H1 (cell line): ENCODE measurements around the gene ELFN1. TPM values are rescaled to one million over a fixed set of nuclear protein-coding genes. Genes with fewer than 3 reads are reported as not detected.

Experiments used
- CTCF ChIA-PET: fragments of 300-600 bp; sonication (Branson Sonifier 250); formaldehyde crosslinking; loops from one replicate; lab custom pipeline; 2021; ENCODE audit not compliant: partially characterized antibody; lab: Charles Lee
- POLR2A ChIA-PET: fragments of 300-600 bp; sonication (Branson Sonifier 250); formaldehyde crosslinking; loops from one replicate; lab custom pipeline; 2021; ENCODE audit warnings: inconsistent platforms; ENCODE audit not compliant: partially characterized antibody; lab: Charles Lee
- DNase-seq, 2 experiments: peaks; one replicate each; pipeline versions ENCODE4 v3.0.0 to v3.0.0-alpha.2; 2010 to 2022; ENCODE audit warnings: low spot score in 2 of 2, low read depth in 1 of 2, mixed read lengths in 1 of 2
- FAIRE-seq: peaks from 2 replicates; lab custom pipeline; 2011; peaks lifted over from hg19 to GRCh38; lab: Jason Lieb, UNC
- H2AFZ ChIP-seq: 2 replicates; pipeline ENCODE4 v1.8.1; 2012; ENCODE audit warnings: low read length, inconsistent platforms
- H2AK5ac ChIP-seq: 2 replicates; pipeline ENCODE4 v1.6.1; 2013; ENCODE audit warnings: low read depth, low read length
- H2BK120ac ChIP-seq: replicated peaks from 2 replicates; pipeline ENCODE3; 2013; ENCODE audit warnings: low read depth, low read length, inconsistent platforms
- H2BK12ac ChIP-seq: 2 replicates; pipeline ENCODE4 v1.6.1; 2013; ENCODE audit warnings: low read depth, low read length
- H2BK15ac ChIP-seq: 2 replicates; pipeline ENCODE4 v1.6.1; 2013; ENCODE audit warnings: low read length
- H2BK20ac ChIP-seq: 2 replicates; pipeline ENCODE4 v1.6.1; 2013; ENCODE audit warnings: low read length
- H2BK5ac ChIP-seq: 2 replicates; pipeline ENCODE4 v1.6.1; 2013; ENCODE audit warnings: low read depth, low read length
- H3K14ac ChIP-seq: 2 replicates; pipeline ENCODE4 v1.6.1; 2013; ENCODE audit warnings: inconsistent platforms; ENCODE audit not compliant: insufficient read length
- H3K18ac ChIP-seq: 2 replicates; pipeline ENCODE4 v1.6.1; 2013; ENCODE audit warnings: low read length; ENCODE audit errors: extremely low read depth
- H3K23ac ChIP-seq: 2 replicates; pipeline ENCODE4 v1.6.1; 2013; ENCODE audit warnings: inconsistent platforms; ENCODE audit not compliant: insufficient read length
- H3K23me2 ChIP-seq: 2 replicates; pipeline ENCODE4 v1.6.1; 2013; ENCODE audit warnings: low read depth, low read length
- H3K27ac ChIP-seq: 2 replicates; pipeline ENCODE4 v1.6.1; 2011; ENCODE audit warnings: low read depth, low read length, inconsistent platforms
- H3K27me3 ChIP-seq, 4 experiments: replicated peaks in 1 of 4; 1 replicate in 1 of 4; 2 replicates in 3 of 4; pipeline versions ENCODE4 v1.6.1 to v1.8.1; 2011 to 2013; ENCODE audit warnings: low read length in 3 of 4, mild to moderate bottlenecking in 3 of 4, inconsistent platforms in 2 of 4, mixed read lengths in 2 of 4, moderate library complexity in 1 of 4; ENCODE audit not compliant: control insufficient read depth in 3 of 4, insufficient read depth in 3 of 4; ENCODE audit errors: extremely low read depth in 1 of 4
- H3K36me3 ChIP-seq, 4 experiments: 2 replicates each; pipeline versions ENCODE4 v1.6.1 to v1.8.1; 2011 to 2013; ENCODE audit warnings: mild to moderate bottlenecking in 4 of 4, low read length in 3 of 4, moderate library complexity in 2 of 4, control low read depth in 1 of 4, inconsistent platforms in 1 of 4; ENCODE audit not compliant: insufficient read depth in 4 of 4, control insufficient read depth in 2 of 4
- H3K4ac ChIP-seq: replicated peaks from 2 replicates; pipeline ENCODE3; 2013; ENCODE audit warnings: low read length, low read depth, mixed read lengths, inconsistent platforms; ENCODE audit not compliant: insufficient read length
- H3K4me1 ChIP-seq, 4 experiments: replicated peaks in 1 of 4; 1 replicate in 1 of 4; 2 replicates in 3 of 4; pipeline versions ENCODE4 v1.6.1 to v1.8.1; 2011 to 2013; ENCODE audit warnings: low read length in 3 of 4, inconsistent platforms in 2 of 4, mixed read lengths in 1 of 4; ENCODE audit not compliant: insufficient read depth in 4 of 4, control insufficient read depth in 3 of 4
- H3K4me2 ChIP-seq, 2 experiments: 2 replicates each; pipeline versions ENCODE4 v1.6.1 to v1.8.1; 2011 to 2013; ENCODE audit warnings: low read depth in 2 of 2, low read length in 2 of 2, control low read depth in 1 of 2, inconsistent platforms in 1 of 2, mild to moderate bottlenecking in 1 of 2; ENCODE audit not compliant: insufficient read depth in 1 of 2
- H3K4me3 ChIP-seq, 4 experiments: fragments of 200-600, 300-600 bp in 1 of 4; sonication (generic), shearing (Covaris generic), sonication (Bioruptor Twin) in 1 of 4; 2 replicates each; pipeline versions ENCODE4 v1.5.1 to v1.8.1; 2011 to 2016; ENCODE audit warnings: low read length in 4 of 4, low read depth in 3 of 4, control low read depth in 2 of 4, inconsistent platforms in 2 of 4, mild to moderate bottlenecking in 2 of 4, mixed read lengths in 1 of 4, moderate library complexity in 1 of 4; ENCODE audit not compliant: insufficient read depth in 2 of 4; ENCODE audit errors: extremely low read depth in 1 of 4
- H3K56ac ChIP-seq: replicated peaks from 2 replicates; pipeline ENCODE3; 2013; ENCODE audit warnings: low read depth, mild to moderate bottlenecking, mixed read lengths, low read length, inconsistent platforms; ENCODE audit not compliant: insufficient read length
- H3K79me1 ChIP-seq: 2 replicates; pipeline ENCODE4 v1.6.1; 2013; ENCODE audit warnings: low read depth, low read length, control low read depth
- H3K79me2 ChIP-seq, 2 experiments: 2 replicates each; pipeline versions ENCODE4 v1.6.1 to v1.8.1; 2012 to 2013; ENCODE audit warnings: low read length in 2 of 2, mild to moderate bottlenecking in 2 of 2, inconsistent platforms in 1 of 2; ENCODE audit not compliant: insufficient read depth in 2 of 2, control insufficient read depth in 1 of 2
- H3K9ac ChIP-seq, 4 experiments: replicated peaks in 1 of 4; 1 replicate in 1 of 4; 2 replicates in 3 of 4; pipeline versions ENCODE4 v1.6.1 to v1.8.1; 2011 to 2013; ENCODE audit warnings: low read depth in 3 of 4, low read length in 3 of 4, control low read depth in 2 of 4, mild to moderate bottlenecking in 2 of 4, moderate library complexity in 2 of 4, inconsistent platforms in 1 of 4; ENCODE audit errors: extremely low read depth in 1 of 4
- H3K9me3 ChIP-seq, 2 experiments: 2 replicates each; pipeline versions ENCODE4 v1.6.1 to v1.8.1; 2012 to 2013; ENCODE audit warnings: mild to moderate bottlenecking in 2 of 2, moderate library complexity in 2 of 2, control low read depth in 1 of 2, inconsistent platforms in 1 of 2, low read depth in 1 of 2, low read length in 1 of 2, mixed read lengths in 1 of 2; ENCODE audit not compliant: insufficient read depth in 2 of 2
- H4K20me1 ChIP-seq, 2 experiments: replicated peaks in 1 of 2; 2 replicates each; pipeline versions ENCODE3 to v1.8.1; 2011 to 2013; ENCODE audit warnings: inconsistent platforms in 2 of 2, low read length in 2 of 2, mild to moderate bottlenecking in 1 of 2; ENCODE audit not compliant: insufficient read depth in 2 of 2, control insufficient read depth in 1 of 2
- H4K5ac ChIP-seq: 2 replicates; pipeline ENCODE4 v1.6.1; 2013; ENCODE audit warnings: low read length, low read depth, mixed read lengths, inconsistent platforms; ENCODE audit not compliant: insufficient read length
- H4K8ac ChIP-seq: 2 replicates; pipeline ENCODE4 v1.8.0; 2013; ENCODE audit warnings: mild to moderate bottlenecking, moderate library complexity, low read length, inconsistent platforms; ENCODE audit not compliant: insufficient read depth; ENCODE audit errors: extremely low read depth
- H4K91ac ChIP-seq: replicated peaks from 2 replicates; pipeline ENCODE3; 2013; ENCODE audit warnings: low read length, mixed read lengths, inconsistent platforms; ENCODE audit not compliant: insufficient read length
- ATF3 ChIP-seq: IDR thresholded peaks from 2 replicates; pipeline ENCODE4 v1.6.1; 2011; ENCODE audit warnings: low read depth, mild to moderate bottlenecking, low read length; ENCODE audit not compliant: insufficient read depth
- JUN ChIP-seq: IDR thresholded peaks from 2 replicates; pipeline ENCODE4 v1.6.1; 2011; ENCODE audit warnings: low read depth, mild to moderate bottlenecking, improper control_type of control experiment, low read length
- KDM1A ChIP-seq: fragments of 200-600, 300-600 bp; sonication (generic); IDR thresholded peaks from 2 replicates; pipeline ENCODE4 v1.7.1; 2016; ENCODE audit warnings: mild to moderate bottlenecking, low read length, borderline replicate concordance
- KDM4A ChIP-seq: IDR thresholded peaks from one replicate; pipeline ENCODE4 v1.7.1; 2012; ENCODE audit warnings: low read depth, mild to moderate bottlenecking, moderate library complexity, low read length, inconsistent platforms; ENCODE audit not compliant: severe bottlenecking
- RBBP5 ChIP-seq: IDR thresholded peaks from 2 replicates; pipeline ENCODE4 v1.7.1; 2012; ENCODE audit warnings: low read depth, mild to moderate bottlenecking, inconsistent platforms, low read length, moderate library complexity, borderline replicate concordance
- TBP ChIP-seq: IDR thresholded peaks from 2 replicates; pipeline ENCODE4 v1.6.1; 2011; ENCODE audit warnings: low read depth, low read length, improper control_type of control experiment
- WGBS, 2 experiments: shearing (Covaris generic) in 1 of 2; methylation state at CpG; one replicate each; pipeline versions ENCODE4 v1.1.6 to v1.1.7; 2013 to 2015; ENCODE audit warnings: low lambda C conversion rate in 2 of 2, mixed read lengths in 2 of 2, inconsistent platforms in 1 of 2, low coverage in 1 of 2, missing lambda C conversion rate in 1 of 2; ENCODE audit not compliant: insufficient replicate concordance in 2 of 2, insufficient coverage in 1 of 2, insufficient read length in 1 of 2; ENCODE audit errors: extremely low coverage in 1 of 2, missing lambda C conversion rate in 1 of 2; 5-methylcytosine and 5-hydroxymethylcytosine counted together
- polyA plus RNA-seq, 7 experiments: library from polyadenylated mRNA; depleted of rRNA in 3 of 7; stranded (reverse) in 5 of 7; unstranded in 2 of 7; fragments of >200 nt in 5 of 7; fragments of 200-250 nt in 2 of 7; gene quantifications; 1 replicate in 5 of 7; 2 replicates in 1 of 7; 4 replicates in 1 of 7; pipeline versions ENCODE4 v1.2.1 to v1.2.3, GENCODE V29; 2011 to 2013; ENCODE audit warnings: missing spikeins in 2 of 7, mixed read lengths in 2 of 7
- total RNA-seq: library from RNA; stranded (reverse); fragmentation: NEBNext Ultra II Directional; extraction: Animal tissue kit (Norgen Biotek cat#: 25700); gene quantifications from 2 replicates; pipeline ENCODE4 v1.2.1, GENCODE V29; 2021

ELFN1 gene
- total and polyA plus RNA-seq, 2 of the 8 experiments (the other 6 are each of a cell fraction or from before 2014, with no cell fraction given), result 2.0 to 4.5 TPM

- no peak overlapping the region for H4K5ac ChIP-seq
- H2BK15ac ChIP-seq, result no peak overlapping the region
- no peak overlapping the region for H3K27ac ChIP-seq
- H3K23ac ChIP-seq, result no peak overlapping the region
- H4K91ac ChIP-seq, result no peak overlapping the region
- 94% methylated on average over 9 of the region's 9 CpGs; no CpG with 5 or more reads in 1 of the 2 experiments for whole genome bisulfite sequencing, 2 experiments
- no peaks in the 10 kb centered on the region for H3K79me1 ChIP-seq
- ChIA-PET POLR2A (no interaction called here), CTCF (interaction anchor here (0.7 to 4.3 kb wide), 9 partner anchors 10 to 219 kb away, joined by 3 to 31 read pairs (median 5); partner anchors contain the start of gene TMEM184A)
- peaks cover 0 to 4% of the 10 kb centered on the region in 2 experiments for H4K20me1 ChIP-seq
- DNase-seq (no peak), FAIRE-seq (no peak)
- no peak overlapping the region for H3K18ac ChIP-seq
- no peaks in the 10 kb centered on the region; the same call in 1 of the 2 replicates for H3K23me2 ChIP-seq
- no peak overlapping the region for H2BK120ac ChIP-seq
- H3K36me3 ChIP-seq, result no peaks in the 10 kb centered on the region
- H3K4ac ChIP-seq, result no peak overlapping the region
- TF ChIP-seq KDM4A (no peak), ATF3 (no peak), RBBP5 (no peak), KDM1A (peak; percentile 50; the same call in 1 of the 2 replicates), TBP (no peak), JUN (no peak)
- H3K4me1 ChIP-seq, result peaks cover 0 to 3% (median 0%) of the 10 kb centered on the region in 4 experiments; a peak in 2 of 7 replicates
- H2BK12ac ChIP-seq, result no peak overlapping the region
- H2AFZ ChIP-seq, result no peak overlapping the region
- H3K14ac ChIP-seq, result no peak overlapping the region
- H2BK20ac ChIP-seq, result no peak overlapping the region
- no peak overlapping the region for H3K9ac ChIP-seq
- H4K8ac ChIP-seq, result 0 out of 2 replicates have a peak overlapping the region, but pooled peaks have one; percentile 18
- no peak overlapping the region for H2BK5ac ChIP-seq
- H2AK5ac ChIP-seq, result no peak overlapping the region
- H3K27me3 ChIP-seq, result peaks cover 0 to 2% (median 0%) of the 10 kb centered on the region in 4 experiments; a peak in 2 of 7 replicates
- no peaks in the 10 kb centered on the region for H3K9me3 ChIP-seq
- no peak overlapping the region for H3K4me2 ChIP-seq
- no peak overlapping the region for H3K56ac ChIP-seq
- H3K4me3 ChIP-seq, result no peak overlapping the region
- H3K79me2 ChIP-seq, result no peaks in the 10 kb centered on the region
Observed at GRCh38 chr7:1649751-1650326, 20.2 kb upstream of the ELFN1 start.
